GM10266 (cell line): ENCODE results near the gene DLGAP5.

Experiments used
- DNase-seq: peaks from one replicate; pipeline ENCODE4 v3.0.0; 2012; ENCODE audit errors: extremely low spot score
- TF ChIP-seq, protein P1 (sequence below): IDR thresholded peaks from 2 replicates; pipeline ENCODE4 v1.5.1; 2012; ENCODE audit warnings: mild to moderate bottlenecking, low read depth; ENCODE audit not compliant: control insufficient read depth, insufficient read depth; ENCODE audit errors: missing control alignments

DLGAP5 gene

GRCh38 chr14:55120571-55121495, 70.6 kb downstream of the DLGAP5 start:
- TF ChIP-seq, protein P1, sequence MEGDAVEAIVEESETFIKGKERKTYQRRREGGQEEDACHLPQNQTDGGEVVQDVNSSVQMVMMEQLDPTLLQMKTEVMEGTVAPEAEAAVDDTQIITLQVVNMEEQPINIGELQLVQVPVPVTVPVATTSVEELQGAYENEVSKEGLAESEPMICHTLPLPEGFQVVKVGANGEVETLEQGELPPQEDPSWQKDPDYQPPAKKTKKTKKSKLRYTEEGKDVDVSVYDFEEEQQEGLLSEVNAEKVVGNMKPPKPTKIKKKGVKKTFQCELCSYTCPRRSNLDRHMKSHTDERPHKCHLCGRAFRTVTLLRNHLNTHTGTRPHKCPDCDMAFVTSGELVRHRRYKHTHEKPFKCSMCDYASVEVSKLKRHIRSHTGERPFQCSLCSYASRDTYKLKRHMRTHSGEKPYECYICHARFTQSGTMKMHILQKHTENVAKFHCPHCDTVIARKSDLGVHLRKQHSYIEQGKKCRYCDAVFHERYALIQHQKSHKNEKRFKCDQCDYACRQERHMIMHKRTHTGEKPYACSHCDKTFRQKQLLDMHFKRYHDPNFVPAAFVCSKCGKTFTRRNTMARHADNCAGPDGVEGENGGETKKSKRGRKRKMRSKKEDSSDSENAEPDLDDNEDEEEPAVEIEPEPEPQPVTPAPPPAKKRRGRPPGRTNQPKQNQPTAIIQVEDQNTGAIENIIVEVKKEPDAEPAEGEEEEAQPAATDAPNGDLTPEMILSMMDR: no peak
- no peak for DNase-seq

DNA sequence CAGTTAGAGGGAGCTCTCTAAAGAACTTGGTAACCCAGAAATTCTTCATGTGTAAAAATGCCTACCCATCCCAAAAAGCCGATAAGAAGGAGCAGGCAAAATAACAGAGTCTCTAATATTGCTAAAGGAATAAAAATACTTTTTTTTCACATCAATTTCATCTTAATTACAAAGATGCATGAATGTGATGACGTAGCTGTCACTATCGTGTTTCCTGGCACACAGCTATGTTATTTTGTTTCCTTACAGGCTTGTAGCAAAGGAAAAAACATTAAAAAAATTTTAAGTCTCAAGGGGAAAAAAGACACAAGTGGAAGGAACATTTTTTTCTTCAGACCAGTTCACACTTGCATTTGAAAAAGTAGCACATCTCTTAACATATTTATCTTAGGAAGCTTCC, 72.6 kb downstream of the DLGAP5 start:
- DNase-seq: no peak
- TF ChIP-seq, protein P1: no peak

DNA sequence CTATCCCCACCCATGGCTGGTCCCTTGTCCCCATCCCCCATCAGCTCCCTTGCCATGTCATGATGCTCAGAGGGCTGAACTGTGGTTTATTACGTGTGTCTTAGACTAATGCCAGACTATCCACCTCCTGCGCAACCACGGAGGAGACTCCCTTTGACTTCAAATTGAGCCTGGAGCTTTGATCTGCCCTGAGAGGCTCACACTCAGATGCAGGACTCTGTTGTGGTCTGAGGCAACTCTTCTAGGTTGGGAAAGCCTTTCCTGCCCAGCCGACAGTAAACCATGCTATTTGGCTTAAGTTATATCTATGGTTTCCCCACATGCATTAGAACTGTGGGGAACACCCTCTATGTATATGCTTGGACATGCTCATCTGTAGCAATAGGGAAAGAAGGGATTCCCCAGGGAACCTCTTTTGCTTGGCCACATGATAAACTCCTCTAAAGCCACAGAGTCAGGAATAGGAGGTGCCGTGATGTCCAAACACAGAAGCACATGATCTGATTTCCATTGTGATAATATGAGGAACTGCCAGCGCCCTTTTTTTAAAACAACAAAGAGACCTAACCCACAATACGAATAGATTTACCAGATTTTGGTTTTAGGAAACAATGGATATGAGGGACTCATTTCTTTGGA, 73.5 kb downstream of the DLGAP5 start:
- DNase-seq: no peak
- TF ChIP-seq, protein P1: no peak

DNA sequence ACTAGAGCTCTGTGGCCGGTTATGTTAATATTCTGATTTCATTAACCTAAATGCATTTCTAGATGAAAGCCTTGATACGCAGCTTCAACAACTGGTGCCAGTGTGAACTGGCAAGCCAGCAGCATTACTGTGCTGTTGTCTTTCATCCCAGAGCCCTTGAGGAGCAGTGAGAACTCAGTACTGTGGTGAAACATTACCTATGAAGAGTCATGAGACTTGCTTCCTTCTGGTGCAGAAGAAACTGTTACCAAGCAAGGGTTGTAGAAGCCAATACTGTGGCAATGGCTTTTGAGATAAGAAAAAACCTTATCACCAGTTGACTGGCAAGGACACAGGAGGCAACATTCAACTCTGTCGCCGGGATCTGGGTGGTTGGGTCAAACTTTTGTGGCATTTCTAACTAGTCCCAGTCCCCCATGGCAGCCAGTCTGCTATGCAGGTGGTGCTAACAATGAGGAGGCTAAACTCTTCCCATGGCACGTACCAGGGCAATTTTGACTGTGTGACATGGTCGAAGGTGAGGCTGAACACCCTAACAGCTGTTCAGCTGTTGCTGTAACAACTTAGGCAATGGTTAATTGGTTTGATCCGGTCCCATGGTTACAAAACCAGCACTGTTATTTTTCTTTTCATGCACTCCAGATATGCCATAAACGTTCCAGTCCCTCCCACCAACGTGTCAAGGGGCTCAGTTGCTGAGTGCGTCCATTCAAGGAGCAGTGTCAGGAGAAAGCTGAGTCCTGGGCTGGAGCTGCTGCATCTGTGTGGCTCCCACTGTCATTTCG, 74.9 kb downstream of the DLGAP5 start:
- TF ChIP-seq, protein P1: no peak
- no peak for DNase-seq

DNA sequence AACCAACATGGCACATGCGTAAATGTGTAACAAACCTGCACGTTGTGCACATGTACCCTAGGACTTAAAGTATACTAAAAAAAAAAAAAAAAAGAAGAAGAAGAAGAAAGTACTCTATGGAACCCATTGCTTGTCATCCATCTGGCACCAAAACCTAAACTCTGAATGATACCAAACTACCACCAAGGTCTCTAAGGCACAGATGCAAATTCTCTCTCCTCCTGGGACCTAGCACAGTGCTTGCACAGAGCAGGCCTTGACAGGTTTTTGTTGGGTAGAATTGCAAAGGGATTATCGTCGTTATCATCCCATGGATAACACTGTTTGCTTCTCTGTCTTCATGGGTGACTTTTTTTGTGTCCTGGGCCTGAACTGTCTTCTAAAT, 75.5 kb downstream of the DLGAP5 start:
- no peak for DNase-seq
- TF ChIP-seq, protein P1: no peak

DNA sequence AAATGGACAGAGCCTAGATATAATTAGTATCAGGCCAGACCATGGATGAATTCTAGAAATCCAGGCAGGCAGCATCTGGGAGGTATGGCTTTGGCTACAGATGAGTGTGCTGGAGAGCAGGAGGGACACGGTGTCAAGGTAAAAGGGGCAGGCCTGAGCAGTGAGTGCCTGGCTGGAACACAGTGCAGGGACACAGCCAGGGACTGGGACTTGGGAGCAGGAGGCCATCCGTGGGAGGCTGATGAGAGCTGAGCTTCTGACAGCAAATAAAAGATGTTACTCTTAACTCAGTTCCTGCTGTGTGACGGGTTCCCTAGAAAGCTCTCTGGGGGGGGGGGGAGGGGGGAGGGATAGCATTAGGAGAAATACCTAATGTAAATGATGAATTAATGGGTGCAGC, 75.9 kb downstream of the DLGAP5 start:
- TF ChIP-seq, protein P1: no peak
- no peak for DNase-seq
